SK-N-SH (cell line): ENCODE measurements around the gene MEIS2. TPM values are rescaled to one million over a fixed set of nuclear protein-coding genes. Genes with fewer than 3 reads are reported as not detected.

Experiments used
- CTCF ChIA-PET: fragments of 300-600, 350-600 bp; formaldehyde crosslinking; extraction: SDS; loops from one replicate; lab custom pipeline; 2021; lab: Yijun Ruan, JAX
- POLR2A ChIA-PET: fragments of 350-600 bp; sonication (Branson Sonifier 250); formaldehyde crosslinking; extraction: SDS; loops from one replicate; lab custom pipeline; 2020; ENCODE audit warnings: antibody characterized with exemption, inconsistent platforms; lab: Yijun Ruan, JAX
- DNase-seq: peaks from one replicate; pipeline ENCODE4 v3.0.0; 2012
- H2AFZ ChIP-seq: fragments of 200-600 bp; sonication (generic); 2 replicates; pipeline ENCODE4 v1.8.1; 2016; ENCODE audit warnings: antibody characterized with exemption, mild to moderate bottlenecking, low read depth
- H3F3A ChIP-seq: fragments of 200-600 bp; sonication (generic); replicated peaks from 2 replicates; pipeline ENCODE3; 2016; ENCODE audit warnings: antibody characterized with exemption, mild to moderate bottlenecking; ENCODE audit not compliant: insufficient read depth
- H3K27ac ChIP-seq, 2 experiments: fragments of 200-500 bp in 1 of 2; fragments of 200-600 bp in 1 of 2; sonication (Bioruptor generic) in 1 of 2; sonication (generic), shearing (Covaris generic) in 1 of 2; 2 replicates each; pipeline versions ENCODE4 v1.5.1 to v1.6.1; 2014 to 2016; ENCODE audit warnings: low read depth in 2 of 2, inconsistent platforms in 1 of 2, low read length in 1 of 2, mild to moderate bottlenecking in 1 of 2, mixed read lengths in 1 of 2
- H3K27me3 ChIP-seq: fragments of 200-600 bp; sonication (generic), shearing (Covaris generic); 2 replicates; pipeline ENCODE4 v1.6.1; 2016; ENCODE audit warnings: mixed run types; ENCODE audit not compliant: insufficient read depth
- H3K36me3 ChIP-seq, 2 experiments: fragments of 200-500 bp in 1 of 2; fragments of 200-600 bp in 1 of 2; sonication (Bioruptor generic) in 1 of 2; sonication (generic) in 1 of 2; replicated peaks in 1 of 2; 2 replicates each; pipeline versions ENCODE3 to v1.5.1; 2014 to 2016; ENCODE audit warnings: low read length in 1 of 2, mild to moderate bottlenecking in 1 of 2; ENCODE audit not compliant: insufficient read depth in 2 of 2, control insufficient read depth in 1 of 2
- H3K4me1 ChIP-seq, 2 experiments: fragments of 200-500 bp in 1 of 2; fragments of 200-600 bp in 1 of 2; sonication (Bioruptor generic) in 1 of 2; sonication (generic), shearing (Covaris generic) in 1 of 2; 2 replicates each; pipeline versions ENCODE4 v1.5.1 to v1.6.1; 2014 to 2016; ENCODE audit warnings: low read depth in 1 of 2, low read length in 1 of 2, mixed run types in 1 of 2; ENCODE audit not compliant: insufficient read depth in 2 of 2, control insufficient read depth in 1 of 2
- H3K4me2 ChIP-seq: fragments of 200-600 bp; sonication (generic), shearing (Covaris generic); 2 replicates; pipeline ENCODE4 v1.6.1; 2017; ENCODE audit warnings: mixed run types
- H3K4me3 ChIP-seq, 2 experiments: fragments of 200-500 bp in 1 of 2; fragments of 200-600 bp in 1 of 2; sonication (Bioruptor generic) in 1 of 2; sonication (generic), shearing (Covaris generic) in 1 of 2; 2 replicates each; pipeline versions ENCODE4 v1.5.1 to v1.8.1; 2014 to 2016; ENCODE audit warnings: low read depth in 2 of 2, inconsistent platforms in 1 of 2, low read length in 1 of 2, mild to moderate bottlenecking in 1 of 2, mixed read lengths in 1 of 2, moderate library complexity in 1 of 2
- H3K79me2 ChIP-seq: fragments of 200-600 bp; sonication (generic); 2 replicates; pipeline ENCODE4 v1.8.1; 2017; ENCODE audit warnings: mild to moderate bottlenecking; ENCODE audit not compliant: insufficient read depth
- H3K9ac ChIP-seq: fragments of 200-600 bp; sonication (generic); 2 replicates; pipeline ENCODE4 v1.6.1; 2017; ENCODE audit warnings: mixed run types
- H3K9me2 ChIP-seq: fragments of 200-600 bp; sonication (generic); 2 replicates; pipeline ENCODE4 v1.6.1; 2017; ENCODE audit warnings: mixed run types
- H3K9me3 ChIP-seq: fragments of 200-600 bp; sonication (generic); 2 replicates; pipeline ENCODE4 v1.6.1; 2017; ENCODE audit warnings: mixed run types, mild to moderate bottlenecking, moderate library complexity
- H4K20me1 ChIP-seq: fragments of 200-600 bp; sonication (generic); 2 replicates; pipeline ENCODE4 v1.6.1; 2017; ENCODE audit warnings: mild to moderate bottlenecking, mixed run types; ENCODE audit not compliant: insufficient read depth
- ELF1 ChIP-seq: IDR thresholded peaks from 2 replicates; pipeline ENCODE4 v1.4.0; 2012
- GABPA ChIP-seq: IDR thresholded peaks from 2 replicates; pipeline ENCODE4 v1.4.0; 2012; ENCODE audit warnings: low read depth, mild to moderate bottlenecking
- MAX ChIP-seq: IDR thresholded peaks from 2 replicates; pipeline ENCODE4 v1.4.0; 2012; ENCODE audit warnings: low read depth
- MEF2A ChIP-seq: IDR thresholded peaks from 2 replicates; pipeline ENCODE4 v1.4.0; 2012; ENCODE audit warnings: low read depth, borderline replicate concordance
- MXI1 ChIP-seq: IDR thresholded peaks from 2 replicates; pipeline ENCODE4 v1.6.1; 2012; ENCODE audit warnings: mild to moderate bottlenecking, low read depth, low read length, improper control_type of control experiment
- NFIC ChIP-seq: IDR thresholded peaks from 2 replicates; pipeline ENCODE4 v1.4.0; 2012; ENCODE audit warnings: borderline replicate concordance
- NRF1 ChIP-seq: IDR thresholded peaks from 2 replicates; pipeline ENCODE4 v1.6.1; 2012; ENCODE audit warnings: low read depth, mild to moderate bottlenecking, low read length
- POLR2AphosphoS5 ChIP-seq: IDR thresholded peaks from 2 replicates; pipeline ENCODE4 v1.6.1; 2012; ENCODE audit warnings: low read depth, low read length
- RFX5 ChIP-seq: IDR thresholded peaks from 2 replicates; pipeline ENCODE4 v1.6.1; 2012; ENCODE audit warnings: mild to moderate bottlenecking, improper control_type of control experiment, low read length
- RXRA ChIP-seq: IDR thresholded peaks from 2 replicates; pipeline ENCODE4 v1.4.0; 2012; ENCODE audit warnings: low read depth, mild to moderate bottlenecking, borderline replicate concordance
- SMC3 ChIP-seq: IDR thresholded peaks from 2 replicates; pipeline ENCODE4 v1.6.1; 2012; ENCODE audit warnings: low read depth, low read length, improper control_type of control experiment
- TCF12 ChIP-seq: IDR thresholded peaks from 2 replicates; pipeline ENCODE4 v1.4.0; 2012
- USF2 ChIP-seq: fragments of 150-350 bp; IDR thresholded peaks from 2 replicates; pipeline ENCODE4 v1.6.1; 2017; ENCODE audit warnings: antibody characterized with exemption, low read length, low read depth, borderline replicate concordance
- WGBS: methylation state at CpG from one replicate; pipeline ENCODE4 v1.1.6; 2017; ENCODE audit warnings: low lambda C conversion rate; 5-methylcytosine and 5-hydroxymethylcytosine counted together
- polyA plus RNA-seq, 3 experiments: library from polyadenylated mRNA; depleted of rRNA; stranded (reverse); fragments of >200 nt; gene quantifications; 2 replicates each; pipeline ENCODE4 v1.2.3, GENCODE V29; 2012
- TF ChIP-seq, protein P1 (sequence below): IDR thresholded peaks from 2 replicates; pipeline ENCODE4 v1.6.1; 2012; ENCODE audit warnings: mild to moderate bottlenecking, low read depth, low read length, moderate library complexity
- TF ChIP-seq, protein P2 (sequence below): fragments of 150-350 bp; IDR thresholded peaks from 2 replicates; pipeline ENCODE4 v1.6.1; 2016; ENCODE audit warnings: mild to moderate bottlenecking, low read depth, low read length

The MEIS2 gene
- polyA plus RNA-seq, 1 of the 3 experiments (the other 2 are of a cell fraction): 146 TPM

DNA sequence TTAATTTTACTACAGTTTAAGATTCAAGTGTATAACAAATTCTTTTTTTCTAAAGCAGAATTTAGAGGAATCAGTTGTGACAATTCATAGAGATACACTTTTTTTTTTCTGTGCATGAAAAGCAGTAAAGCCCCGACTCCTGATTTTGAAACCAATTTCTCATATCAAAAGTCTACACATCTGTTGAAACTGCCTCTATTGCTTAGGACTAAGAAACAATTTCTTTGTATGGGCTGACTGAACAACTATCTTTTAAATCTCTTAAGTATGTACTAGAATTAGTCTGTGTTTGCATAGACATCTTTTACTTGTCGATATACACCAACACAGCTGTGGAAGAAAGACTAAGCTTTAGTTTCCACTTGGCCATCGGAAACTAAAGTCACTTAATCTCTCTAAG, 127.6 kb downstream of the MEIS2 start:
- Histone ChIP-seq H4K20me1 (peaks cover 2% of the 10 kb centered on the region; the same call in 1 of the 2 replicates), H3K9me3 (no peaks in the 10 kb centered on the region), H3K27me3 (no peaks in the 10 kb centered on the region), H3K27ac (no peak overlapping the region), H3K4me1 (no peaks in the 10 kb centered on the region; a peak in 1 of 4 replicates), H3K79me2 (peaks cover 57% of the 10 kb centered on the region), H3K36me3 (peaks cover 63 to 76% of the 10 kb centered on the region in 2 experiments), H3K9ac (no peak overlapping the region), H3K4me2 (no peak overlapping the region), H3K9me2 (no peaks in the 10 kb centered on the region), H3F3A (peaks cover 14% of the 10 kb centered on the region), H2AFZ (no peak overlapping the region), H3K4me3 (no peak overlapping the region)
- no peak for DNase-seq
- TF ChIP-seq SMC3 (no peak), POLR2AphosphoS5 (no peak), RFX5 (no peak), TCF12 (no peak), USF2 (no peak), MXI1 (no peak), RXRA (no peak), ELF1 (no peak), GABPA (no peak), NRF1 (no peak), MEF2A (no peak), MAX (no peak), NFIC (no peak)
- TF ChIP-seq, protein P1, sequence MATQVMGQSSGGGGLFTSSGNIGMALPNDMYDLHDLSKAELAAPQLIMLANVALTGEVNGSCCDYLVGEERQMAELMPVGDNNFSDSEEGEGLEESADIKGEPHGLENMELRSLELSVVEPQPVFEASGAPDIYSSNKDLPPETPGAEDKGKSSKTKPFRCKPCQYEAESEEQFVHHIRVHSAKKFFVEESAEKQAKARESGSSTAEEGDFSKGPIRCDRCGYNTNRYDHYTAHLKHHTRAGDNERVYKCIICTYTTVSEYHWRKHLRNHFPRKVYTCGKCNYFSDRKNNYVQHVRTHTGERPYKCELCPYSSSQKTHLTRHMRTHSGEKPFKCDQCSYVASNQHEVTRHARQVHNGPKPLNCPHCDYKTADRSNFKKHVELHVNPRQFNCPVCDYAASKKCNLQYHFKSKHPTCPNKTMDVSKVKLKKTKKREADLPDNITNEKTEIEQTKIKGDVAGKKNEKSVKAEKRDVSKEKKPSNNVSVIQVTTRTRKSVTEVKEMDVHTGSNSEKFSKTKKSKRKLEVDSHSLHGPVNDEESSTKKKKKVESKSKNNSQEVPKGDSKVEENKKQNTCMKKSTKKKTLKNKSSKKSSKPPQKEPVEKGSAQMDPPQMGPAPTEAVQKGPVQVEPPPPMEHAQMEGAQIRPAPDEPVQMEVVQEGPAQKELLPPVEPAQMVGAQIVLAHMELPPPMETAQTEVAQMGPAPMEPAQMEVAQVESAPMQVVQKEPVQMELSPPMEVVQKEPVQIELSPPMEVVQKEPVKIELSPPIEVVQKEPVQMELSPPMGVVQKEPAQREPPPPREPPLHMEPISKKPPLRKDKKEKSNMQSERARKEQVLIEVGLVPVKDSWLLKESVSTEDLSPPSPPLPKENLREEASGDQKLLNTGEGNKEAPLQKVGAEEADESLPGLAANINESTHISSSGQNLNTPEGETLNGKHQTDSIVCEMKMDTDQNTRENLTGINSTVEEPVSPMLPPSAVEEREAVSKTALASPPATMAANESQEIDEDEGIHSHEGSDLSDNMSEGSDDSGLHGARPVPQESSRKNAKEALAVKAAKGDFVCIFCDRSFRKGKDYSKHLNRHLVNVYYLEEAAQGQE: no peak
- TF ChIP-seq, protein P2, sequence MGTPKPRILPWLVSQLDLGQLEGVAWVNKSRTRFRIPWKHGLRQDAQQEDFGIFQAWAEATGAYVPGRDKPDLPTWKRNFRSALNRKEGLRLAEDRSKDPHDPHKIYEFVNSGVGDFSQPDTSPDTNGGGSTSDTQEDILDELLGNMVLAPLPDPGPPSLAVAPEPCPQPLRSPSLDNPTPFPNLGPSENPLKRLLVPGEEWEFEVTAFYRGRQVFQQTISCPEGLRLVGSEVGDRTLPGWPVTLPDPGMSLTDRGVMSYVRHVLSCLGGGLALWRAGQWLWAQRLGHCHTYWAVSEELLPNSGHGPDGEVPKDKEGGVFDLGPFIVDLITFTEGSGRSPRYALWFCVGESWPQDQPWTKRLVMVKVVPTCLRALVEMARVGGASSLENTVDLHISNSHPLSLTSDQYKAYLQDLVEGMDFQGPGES: no peak
- POLR2A ChIA-PET: no interaction called here
- 95% methylated on average over 3 of the region's 3 CpGs for WGBS
- CTCF ChIA-PET: interaction anchor here (0.6 kb wide), 1 partner anchor 528 kb away, joined by 3 read pairs; no protein-coding TSS in a partner anchor
